ENCODE data around the gene RNPS1. TPM values are rescaled to one million over a fixed set of nuclear protein-coding genes. Genes with fewer than 3 reads are reported as not detected.
A peak's percentile ranks its signal among the peaks of the same experiment; 100 is the strongest.
"Not testable (repeated sequence)": the region's sequence is repeated elsewhere in the genome, so short reads cannot be mapped to it uniquely, and the experiment has no call there.

Gene RNPS1
- total RNA-seq, 2 donors from 2014 or later = 289 to 296 TPM

DNA sequence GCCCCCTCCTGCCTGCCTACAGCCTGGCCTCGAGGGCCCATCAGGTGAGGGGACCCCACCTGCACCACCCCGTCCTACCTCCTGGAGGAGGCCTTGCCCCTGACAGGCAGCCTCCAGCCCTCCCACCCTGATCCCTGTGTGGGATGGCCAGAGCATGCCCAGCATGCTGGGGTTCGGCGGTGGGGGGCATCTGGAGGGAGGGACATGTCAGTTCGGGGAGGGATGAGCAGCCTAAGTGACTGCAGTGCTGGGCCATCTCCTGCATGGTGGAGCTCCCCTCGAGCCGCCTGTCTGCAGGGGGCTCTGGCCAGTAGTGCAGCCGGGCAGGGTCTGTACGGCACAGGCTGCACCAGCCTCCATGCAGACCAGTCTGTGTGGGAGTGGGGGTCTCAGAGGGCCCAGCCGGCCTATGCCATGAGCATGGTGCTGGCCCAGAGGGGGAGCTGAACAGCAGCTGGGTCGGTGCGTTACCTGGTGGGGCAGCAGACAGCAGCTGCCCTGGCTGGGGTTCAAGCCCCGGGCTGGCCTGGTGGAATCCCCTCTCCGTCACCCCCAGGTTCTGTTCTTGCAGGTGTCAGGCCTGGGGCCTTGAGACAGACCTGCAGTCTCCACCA lies 4.0 kb upstream of the RNPS1 start:
- ATAC-seq (no peak), DNase-seq (ENCODE audit: low spot score in 2 of 2) (no peak)
- no peak overlapping the region for H3K27ac Mint-ChIP-seq
- H3K9me3 Mint-ChIP-seq = no peaks in the 10 kb centered on the region
- peaks cover 5 to 8% of the 10 kb centered on the region in 2 donors for H3K36me3 Mint-ChIP-seq

DNA sequence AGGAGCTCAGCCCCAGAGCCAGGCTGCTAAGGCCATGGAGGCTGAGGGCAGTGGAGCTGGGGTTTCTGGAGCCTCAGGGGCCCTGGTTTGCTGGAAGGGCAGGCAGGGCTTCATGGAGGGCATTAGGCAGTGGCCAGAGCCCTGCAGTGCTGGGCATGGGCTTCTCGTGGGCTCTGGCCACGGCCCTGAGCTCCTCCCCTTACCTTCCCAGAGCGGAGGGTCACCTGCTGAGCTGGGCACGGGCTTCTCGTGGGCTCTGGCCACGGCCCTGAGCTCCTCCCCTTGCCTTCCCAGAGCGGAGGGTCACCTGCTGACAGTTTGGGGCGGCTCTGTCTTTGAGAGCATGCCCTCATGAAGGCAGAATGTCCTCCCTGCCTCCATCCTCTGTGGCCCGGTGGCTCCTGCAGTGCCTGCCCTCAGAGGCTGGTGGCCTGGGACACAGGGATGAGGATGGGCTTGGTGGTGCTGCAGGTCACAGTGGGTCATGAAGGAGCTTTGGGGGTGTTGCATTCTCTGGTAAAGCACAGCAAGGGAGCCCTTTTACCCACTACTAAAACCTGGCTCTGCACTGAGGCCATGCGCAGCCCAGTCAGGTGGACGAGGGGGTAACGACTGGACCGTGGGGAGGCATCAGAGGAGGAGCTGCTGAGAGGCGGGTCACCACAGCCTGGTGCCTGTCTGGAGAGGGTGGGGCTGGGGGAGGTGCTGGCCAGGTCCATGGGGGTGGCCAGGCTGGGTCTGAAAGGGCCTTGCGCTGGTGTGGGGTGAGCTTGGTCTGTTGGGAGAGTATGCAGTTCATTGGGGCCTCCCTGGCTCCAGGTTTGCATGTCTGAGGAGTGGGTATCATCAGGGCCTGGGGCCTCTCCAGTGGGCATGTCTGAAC lies 2.9 kb upstream of the RNPS1 start:
- ATAC-seq (no peak), DNase-seq (ENCODE audit: low spot score in 2 of 2) (no peak)
- Mint-ChIP-seq H3K36me3 (peaks cover 16 to 19% of the 10 kb centered on the region in 2 donors), H3K27ac (no peak overlapping the region), H3K9me3 (no peaks in the 10 kb centered on the region)

DNA sequence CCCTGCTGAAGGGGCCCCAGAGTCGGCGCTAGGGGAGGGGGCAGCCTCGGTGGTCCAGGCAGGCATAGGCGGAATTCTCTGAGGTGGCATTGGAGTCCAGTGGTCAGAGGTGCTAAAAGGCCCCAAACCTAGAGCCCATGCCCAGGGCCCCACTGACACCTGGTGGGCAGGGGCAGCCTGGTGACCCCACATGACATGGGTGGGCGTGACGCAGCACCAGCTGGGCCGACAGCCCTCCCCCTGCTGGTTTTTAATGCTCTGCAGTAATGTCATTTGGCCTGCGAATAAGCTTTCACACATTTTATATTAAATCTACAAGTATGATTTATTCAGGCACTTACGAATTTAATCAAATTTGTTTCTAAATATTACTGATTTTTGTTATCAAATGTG lies 2.1 kb upstream of the RNPS1 start:
- no peak overlapping the region for H3K27ac Mint-ChIP-seq
- H3K36me3 Mint-ChIP-seq = peaks cover 20 to 24% of the 10 kb centered on the region in 2 donors
- ATAC-seq (no peak), DNase-seq (ENCODE audit: low spot score in 2 of 2) (no peak)
- no peaks in the 10 kb centered on the region for H3K9me3 Mint-ChIP-seq

DNA sequence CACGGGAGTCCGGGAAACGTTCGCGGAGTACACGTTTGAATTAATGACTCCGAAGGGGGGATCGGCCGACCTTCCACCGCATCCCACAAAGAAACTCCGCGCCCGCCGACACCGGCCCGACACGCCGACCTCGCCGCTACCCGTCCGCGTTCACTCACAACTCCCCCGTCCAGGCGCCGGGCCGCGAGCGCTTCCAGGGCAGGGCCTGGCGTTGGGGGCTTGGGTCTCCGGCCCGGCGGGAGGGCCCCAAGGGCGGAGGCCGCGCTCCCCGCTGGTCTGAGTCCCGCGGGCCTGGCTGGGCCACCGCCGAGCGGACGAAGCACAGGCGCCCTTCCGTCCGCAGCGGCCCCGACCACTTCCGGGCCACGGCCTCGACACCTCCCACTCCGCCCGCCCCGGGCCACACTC lies 417 bp downstream of the RNPS1 start:
- H3K9me3 Mint-ChIP-seq; DNase-seq (ENCODE audit: low spot score in 2 of 2): not testable (repeated sequence)
- peak overlapping the region; percentile 99 to 100 for H3K27ac Mint-ChIP-seq
- ATAC-seq = peak; percentile 68 to 72
- peaks cover 33 to 37% of the 10 kb centered on the region in 2 donors for H3K36me3 Mint-ChIP-seq

DNA sequence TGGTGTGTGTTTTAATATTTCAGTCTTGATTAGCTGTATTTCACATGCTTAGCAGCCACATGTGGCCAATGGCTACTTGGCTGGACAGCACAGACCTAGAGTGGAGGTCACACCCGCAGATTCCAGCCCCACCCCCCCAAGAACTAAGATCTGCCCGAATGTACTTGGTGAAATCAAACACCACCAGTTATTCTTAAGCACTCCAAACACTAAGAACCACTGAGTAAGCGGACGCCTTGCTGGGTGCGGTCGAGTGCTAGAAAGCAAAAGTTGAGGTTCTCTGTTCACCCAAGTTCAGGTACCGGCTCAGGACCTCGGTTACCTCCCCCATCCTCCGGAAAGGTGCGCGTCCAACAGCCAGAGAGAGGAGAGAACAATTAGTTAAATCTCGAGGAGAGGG lies 1.0 kb downstream of the RNPS1 start:
- ATAC-seq = not testable (repeated sequence)

DNA sequence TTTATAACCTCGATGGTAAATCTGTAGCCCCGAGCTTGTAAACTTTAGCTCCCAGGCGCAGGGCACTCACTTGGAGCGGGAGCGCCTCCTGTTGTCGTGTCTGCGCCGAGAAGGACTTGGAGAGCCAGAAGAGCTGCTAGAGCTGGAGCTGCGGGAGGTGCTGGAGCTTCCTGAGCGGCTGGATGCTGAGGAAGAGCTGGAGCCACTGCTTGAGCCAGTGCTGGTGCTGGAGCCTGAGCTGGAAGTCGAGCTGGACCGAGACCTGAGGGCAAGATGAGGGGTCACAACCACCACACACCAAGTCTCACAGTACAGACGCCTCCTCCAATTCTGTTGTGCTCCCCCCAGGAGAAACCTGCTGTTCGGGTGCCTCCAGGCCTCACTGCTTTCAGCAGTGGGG lies 4.9 kb downstream of the RNPS1 start:
- H3K36me3 Mint-ChIP-seq = peaks cover 46 to 47% of the 10 kb centered on the region in 2 donors
- H3K27ac Mint-ChIP-seq = peak overlapping the region; percentile 34 to 73
- not testable (repeated sequence) for H3K9me3 Mint-ChIP-seq; DNase-seq (ENCODE audit: low spot score in 2 of 2); ATAC-seq

More for the DNA sequence above, 1.0 kb downstream of the RNPS1 start:
- not testable (repeated sequence) for H3K9me3 Mint-ChIP-seq; DNase-seq (ENCODE audit: low spot score in 2 of 2)
- Mint-ChIP-seq H3K36me3 (peaks cover 39 to 43% of the 10 kb centered on the region in 2 donors), H3K27ac (peak overlapping the region; percentile 97 to 99)

DNA sequence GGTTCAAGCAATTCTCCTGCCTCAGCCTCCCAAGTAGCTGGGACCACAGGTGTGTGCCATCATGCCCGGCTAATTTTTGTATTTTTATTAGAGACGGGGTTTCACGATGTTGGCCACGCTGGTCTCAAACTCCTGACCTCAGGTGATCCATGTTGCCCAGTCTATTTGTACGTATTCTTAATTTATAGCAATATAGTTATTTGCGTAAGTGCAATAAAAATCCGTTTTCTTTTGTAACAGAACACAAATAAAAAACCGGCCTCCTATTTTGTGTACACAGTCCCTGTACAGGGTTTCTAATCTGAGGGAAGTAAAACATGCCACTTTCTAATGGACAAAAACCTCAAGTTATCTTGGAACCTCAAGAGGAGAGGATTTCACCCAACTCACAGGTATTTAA lies 7.7 kb downstream of the RNPS1 start:
- peaks cover 35 to 46% of the 10 kb centered on the region in 2 donors for H3K36me3 Mint-ChIP-seq
- DNase-seq (ENCODE audit: low spot score in 2 of 2) = no peak
- ATAC-seq = no peak
- H3K9me3 Mint-ChIP-seq = no peaks in the 10 kb centered on the region
- H3K27ac Mint-ChIP-seq = peak overlapping the region in 1 of 2 donors; percentile 14

DNA sequence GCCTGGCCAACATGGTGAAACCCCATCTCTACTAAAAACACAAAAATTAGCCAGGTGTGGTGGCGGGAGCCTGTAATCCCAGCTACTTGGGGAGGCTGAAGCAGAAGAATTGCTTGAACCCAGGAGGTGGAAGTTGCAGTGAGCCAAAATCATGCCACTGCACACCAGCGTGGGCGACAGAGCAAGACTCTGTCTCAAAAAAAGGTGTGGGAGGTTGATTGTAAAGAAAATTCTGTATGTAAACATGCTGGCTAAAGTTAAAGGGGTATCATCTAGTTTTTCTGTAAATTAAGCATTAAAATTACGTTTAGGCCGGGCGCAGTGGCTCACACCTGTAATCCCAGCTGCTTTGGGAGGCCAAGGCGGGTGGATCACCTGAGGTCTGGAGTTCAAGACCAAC lies 9.4 kb downstream of the RNPS1 start:
- Mint-ChIP-seq H3K36me3 (peaks cover 26 to 37% of the 10 kb centered on the region in 2 donors), H3K27ac (peak overlapping the region in 1 of 2 donors; percentile 77)
- not testable (repeated sequence) for ATAC-seq; H3K9me3 Mint-ChIP-seq; DNase-seq (ENCODE audit: low spot score in 2 of 2)

DNA sequence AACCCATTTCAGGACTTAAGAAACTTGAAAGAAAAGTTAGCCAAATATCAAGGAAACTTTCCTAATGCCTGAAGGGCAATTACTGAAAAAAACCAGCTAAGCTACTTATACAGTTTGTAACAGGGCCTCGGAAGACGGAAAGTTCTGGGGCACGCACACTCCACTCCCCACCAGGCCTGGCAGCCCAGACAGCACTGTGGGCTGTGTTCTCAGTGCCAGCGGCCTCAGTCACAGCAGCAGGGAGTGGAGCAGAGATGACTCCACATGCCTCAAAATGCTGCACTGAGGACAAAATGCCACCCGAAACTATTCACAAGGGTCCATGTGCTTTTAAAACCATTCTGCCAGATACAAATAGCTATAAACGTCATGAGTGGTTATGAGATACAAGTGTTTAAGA lies 10.2 kb downstream of the RNPS1 start:
- H3K9me3 Mint-ChIP-seq = no peaks in the 10 kb centered on the region
- ATAC-seq = no peak

DNA sequence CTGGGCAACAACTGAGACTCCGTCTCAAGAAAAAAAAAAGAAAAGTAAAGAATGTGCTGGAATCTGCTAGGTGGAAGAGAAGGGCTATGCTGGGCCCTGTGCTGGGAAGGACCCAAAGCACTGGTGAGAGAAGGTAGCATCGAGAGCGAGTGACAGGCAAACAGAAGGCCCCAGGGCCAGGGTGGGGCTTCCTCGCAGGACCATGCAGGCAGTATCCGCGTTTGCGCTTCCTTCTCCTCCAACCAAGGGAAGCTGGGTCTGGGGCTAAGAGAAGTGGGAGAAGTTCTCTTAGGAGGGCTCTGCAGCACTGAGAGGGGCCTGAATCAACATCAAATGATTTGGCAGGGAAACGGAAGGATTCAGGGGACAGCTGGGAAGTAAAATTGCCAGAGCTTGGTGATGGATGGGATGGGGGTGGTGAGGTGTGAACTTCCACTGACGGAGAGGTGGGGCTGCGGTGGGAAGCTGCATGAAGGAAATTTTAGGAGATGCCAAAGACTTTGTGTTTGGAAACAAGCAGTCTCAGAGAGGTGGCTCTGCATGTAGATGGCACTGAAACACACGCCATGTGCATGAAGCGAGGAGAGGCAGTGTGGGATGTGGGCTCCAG lies 11.3 kb downstream of the RNPS1 start:
- Mint-ChIP-seq H3K9me3 (no peaks in the 10 kb centered on the region), H3K36me3 (peaks cover 20 to 31% of the 10 kb centered on the region in 2 donors), H3K27ac (peak overlapping the region; percentile 37 to 72)
- ATAC-seq = no peak
- DNase-seq (ENCODE audit: low spot score in 2 of 2) = no peak

More for the DNA sequence above, 10.2 kb downstream of the RNPS1 start:
- Mint-ChIP-seq H3K36me3 (peaks cover 29 to 40% of the 10 kb centered on the region in 2 donors), H3K27ac (peak overlapping the region in 1 of 2 donors; percentile 44)
- no peak for DNase-seq (ENCODE audit: low spot score in 2 of 2)

DNA sequence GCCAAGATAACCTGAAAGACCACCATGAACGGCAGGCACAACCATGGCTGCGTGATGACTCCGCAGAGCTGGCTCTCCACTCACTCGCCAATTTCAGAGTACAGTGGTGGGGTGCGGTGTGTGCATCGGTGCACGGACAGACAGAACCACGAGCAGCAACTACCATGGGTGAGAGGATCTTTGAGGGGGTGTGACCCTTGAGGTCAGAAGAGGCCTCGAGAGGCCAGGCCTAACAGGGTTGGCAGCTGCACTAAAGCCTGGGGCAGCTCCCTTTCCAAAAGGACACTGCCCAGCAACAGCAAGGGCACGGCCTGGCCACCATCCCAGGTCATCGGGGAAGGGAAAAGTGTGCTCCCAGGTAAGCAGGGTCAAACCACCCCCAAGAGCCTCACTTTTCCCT lies 14.6 kb downstream of the RNPS1 start:
- Mint-ChIP-seq H3K27ac (peak overlapping the region; percentile 39 to 81), H3K9me3 (no peaks in the 10 kb centered on the region), H3K36me3 (peaks cover 17 to 24% of the 10 kb centered on the region in 2 donors)
- ATAC-seq = no peak
- DNase-seq (ENCODE audit: low spot score in 2 of 2) = no peak

DNA sequence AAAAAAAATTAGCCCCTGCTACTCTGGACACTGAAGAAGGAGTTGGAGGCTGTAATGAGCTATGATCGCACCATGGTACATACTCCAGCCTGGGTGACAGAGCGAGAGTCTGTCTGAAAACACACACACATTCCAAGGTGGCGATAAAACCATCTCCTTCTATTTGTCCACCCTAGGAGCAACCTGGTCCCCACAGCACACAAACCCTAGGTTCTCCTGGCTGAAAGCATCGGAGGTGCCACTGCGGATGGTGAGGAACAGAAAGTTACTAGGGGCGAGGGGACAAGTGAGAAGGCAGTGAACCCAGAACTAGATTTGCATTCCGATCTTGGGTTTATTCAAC lies 15.1 kb downstream of the RNPS1 start:
- DNase-seq (ENCODE audit: low spot score in 2 of 2) (no peak), ATAC-seq (no peak)
- peak overlapping the region; percentile 39 to 72 for H3K27ac Mint-ChIP-seq
- H3K36me3 Mint-ChIP-seq = peaks cover 15 to 24% of the 10 kb centered on the region in 2 donors
- H3K9me3 Mint-ChIP-seq = no peaks in the 10 kb centered on the region

DNA sequence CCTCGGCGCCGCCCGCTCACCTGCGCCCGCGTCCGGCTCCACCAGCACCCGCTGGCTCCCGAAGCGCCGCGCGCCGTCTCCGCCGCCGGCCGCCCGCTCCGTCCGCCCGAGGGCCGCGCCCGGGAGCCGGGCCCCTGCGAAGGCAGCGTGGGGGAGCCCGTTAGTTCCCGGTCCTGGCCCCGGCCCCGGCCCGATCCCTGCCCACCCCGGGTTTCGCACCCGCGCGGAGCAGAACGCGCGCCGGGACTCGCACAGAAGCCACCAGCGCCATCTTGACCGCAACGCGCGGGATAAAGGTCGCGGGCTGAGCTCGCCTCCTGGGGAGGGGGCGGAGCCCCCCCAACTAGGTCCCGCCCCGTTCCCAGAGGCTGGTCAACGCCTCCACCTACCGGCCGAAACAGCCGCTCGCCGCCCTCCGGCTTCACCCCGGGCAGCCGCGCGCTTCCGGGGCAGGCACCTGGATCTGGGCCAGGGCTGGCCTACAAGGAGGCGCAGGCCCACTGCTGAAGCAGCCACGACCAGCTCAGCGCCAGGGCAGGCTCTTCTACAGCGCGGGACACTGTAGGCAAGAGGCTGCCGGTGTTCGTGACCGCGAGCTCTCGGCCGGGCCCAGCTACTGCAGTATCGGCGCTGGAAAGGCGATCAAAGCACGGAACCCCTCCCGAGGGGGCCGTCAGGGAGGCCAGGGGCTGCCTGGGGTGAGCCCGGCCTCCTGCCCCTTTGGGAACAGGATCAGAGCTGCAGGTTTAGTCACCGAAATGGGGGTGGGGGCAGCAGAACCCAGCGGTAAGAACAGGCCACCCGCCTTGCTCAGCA lies 16.4 kb downstream of the RNPS1 start, which contains the start of gene ECI1:
Gene ECI1 (minus strand): TSS at position 292 of the 816 bp plus-strand sequence. CDS start 21 bp downstream, at position 271.
- peak; percentile 82 to 95 for DNase-seq (ENCODE audit: low spot score in 2 of 2)
- Mint-ChIP-seq H3K27ac (peak within 1 kb of the TSS; percentile 85 to 94), H3K9me3 (no peaks in the 10 kb centered on the region), H3K36me3 (peaks cover 11 to 19% of the 10 kb centered on the region in 2 donors)
- ATAC-seq = peak; percentile 87 to 94

DNA sequence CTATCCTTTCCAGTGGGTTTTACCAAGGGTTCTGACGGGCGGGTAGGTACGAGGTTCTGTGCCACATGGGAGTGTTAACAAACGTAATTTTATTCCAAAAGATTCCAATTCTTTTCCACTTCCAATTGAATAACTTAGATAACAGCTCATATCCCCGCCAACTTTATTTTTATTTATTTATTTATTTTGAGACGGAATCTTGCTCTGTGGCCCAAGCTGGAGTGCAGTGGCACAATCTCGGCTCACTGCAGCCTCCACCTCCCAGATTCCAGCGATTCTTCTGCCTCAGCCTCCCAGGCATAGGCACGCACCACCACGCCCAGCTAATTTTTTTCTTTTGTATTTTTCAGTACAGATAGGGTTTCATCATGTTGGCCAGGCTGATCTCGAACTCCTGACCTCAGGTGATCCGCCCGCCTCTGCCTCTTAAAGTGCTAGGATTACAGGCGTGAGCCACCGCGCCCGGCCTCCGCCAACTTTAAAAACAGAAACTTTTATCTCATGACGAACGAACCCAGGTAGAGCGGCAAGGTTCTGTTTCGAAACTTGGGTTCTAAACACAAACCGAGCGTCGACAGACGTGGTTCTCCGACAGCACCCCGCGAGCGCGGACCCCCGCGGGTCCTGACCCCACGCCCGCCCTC lies 17.2 kb downstream of the RNPS1 start:
- DNase-seq (ENCODE audit: low spot score in 2 of 2) = peak in 1 of 2 donors; percentile 33
- ATAC-seq = peak in 1 of 2 donors; percentile 17
- peak overlapping the region; percentile 85 to 94 for H3K27ac Mint-ChIP-seq
- peaks cover 7 to 11% of the 10 kb centered on the region in 2 donors for H3K36me3 Mint-ChIP-seq
- H3K9me3 Mint-ChIP-seq = no peaks in the 10 kb centered on the region

DNA sequence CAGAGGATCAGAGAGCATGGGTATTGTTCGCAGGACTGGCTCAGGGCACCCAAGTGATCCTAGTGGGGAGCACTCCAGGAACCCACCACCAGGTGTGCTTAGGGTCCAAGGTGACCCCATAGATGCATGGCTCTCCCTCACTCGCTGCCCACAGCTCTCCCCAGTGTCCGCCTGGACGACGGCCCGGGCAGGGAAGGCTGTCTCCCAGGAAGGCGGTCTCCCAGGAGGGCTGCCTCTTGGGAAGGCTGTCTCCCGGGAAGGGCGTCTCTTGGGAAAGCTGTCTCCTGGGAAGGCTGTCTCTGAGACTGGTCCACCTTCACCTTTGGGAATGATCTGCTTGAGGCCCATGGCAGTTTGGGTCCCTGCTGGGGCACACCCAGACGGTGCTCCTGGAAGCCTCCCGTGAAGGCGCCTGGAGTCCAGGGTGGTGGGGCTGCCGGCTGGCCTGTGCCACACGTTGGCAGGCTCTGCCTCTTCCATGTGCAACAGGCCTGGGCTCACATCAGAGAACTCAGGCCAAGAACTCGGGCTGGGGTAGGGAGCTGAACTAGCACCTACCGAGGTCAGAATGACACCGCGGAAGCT lies 21.5 kb downstream of the RNPS1 start:
- ATAC-seq (no peak), DNase-seq (ENCODE audit: low spot score in 2 of 2) (no peak)
- Mint-ChIP-seq H3K36me3 (peaks cover 0 to 4% of the 10 kb centered on the region in 2 donors), H3K9me3 (no peaks in the 10 kb centered on the region), H3K27ac (no peak overlapping the region)

Measured in activated naive CD4-positive, alpha-beta T cell treated with anti-CD3 and anti-CD28 coated beads, Interleukin-2, amount 50 U/mL, for 72 hours (primary cell).